Liver (tissue), 3 donors: ENCODE data around the gene RNU6-9.

Experiments used
- ATF3 ChIP-seq: IDR thresholded peaks from 2 replicates; pipeline ENCODE4 v1.6.1; 2016; ENCODE audit warnings: antibody characterized with exemption
- CTCF ChIP-seq: fragments of 150-350 bp; IDR thresholded peaks from 2 replicates; pipeline ENCODE4 v1.5.1; 2017; ENCODE audit warnings: improper control_type of control experiment, low read depth, low read length; ENCODE audit not compliant: missing input control
- MAX ChIP-seq: IDR thresholded peaks from 2 replicates; pipeline ENCODE4 v1.6.1; 2016; ENCODE audit warnings: antibody characterized with exemption
- NR2F2 ChIP-seq: IDR thresholded peaks from 2 replicates; pipeline ENCODE4 v1.6.1; 2016; ENCODE audit warnings: antibody characterized with exemption
- REST ChIP-seq: IDR thresholded peaks from 2 replicates; pipeline ENCODE4 v1.6.1; 2016; ENCODE audit warnings: antibody characterized with exemption, mild to moderate bottlenecking
- ZBTB33 ChIP-seq: IDR thresholded peaks from 2 replicates; pipeline ENCODE4 v1.6.1; 2016; ENCODE audit warnings: antibody characterized with exemption
- donor health status: healthy.
- donor health status: healthy.

- TF ChIP-seq CTCF: no peak
- TF ChIP-seq NR2F2: no peak
- no peak for TF ChIP-seq MAX
- no peak for TF ChIP-seq ZBTB33
- no peak for TF ChIP-seq ATF3
- TF ChIP-seq REST: no peak
Observed at GRCh38 chr19:919199-920050, 26.1 kb downstream of the RNU6-9 start.
